Fibroblast of the aortic adventitia (primary cell): ENCODE data around the gene SMIM5. TPM values are rescaled to one million over a fixed set of nuclear protein-coding genes. Genes with fewer than 3 reads are reported as not detected.

Experiments
- DNase-seq: peaks from one replicate; pipeline ENCODE4 v3.0.0-alpha.2; 2010; ENCODE audit warnings: low read depth
- H3K4me3 ChIP-seq: 2 replicates; pipeline ENCODE4 v1.5.1; 2011; ENCODE audit warnings: low read depth, mild to moderate bottlenecking, control low read depth, low read length, moderate library complexity
- total RNA-seq: library from RNA; depleted of rRNA; stranded (reverse); fragments of >200 nt; gene quantifications from 2 replicates; pipeline ENCODE4 v1.2.3, GENCODE V29; 2012; ENCODE audit warnings: low replicate concordance
- TF ChIP-seq, protein P1 (sequence below): IDR thresholded peaks from 2 replicates; pipeline ENCODE4 v1.5.1; 2011; ENCODE audit warnings: mild to moderate bottlenecking, low read length, control low read depth, inconsistent platforms; ENCODE audit not compliant: insufficient read depth

SMIM5 gene
- total RNA-seq, 1 donor, result not detected

- DNase-seq, result no peak
- no peak overlapping the region for H3K4me3 ChIP-seq
- TF ChIP-seq, protein P1, sequence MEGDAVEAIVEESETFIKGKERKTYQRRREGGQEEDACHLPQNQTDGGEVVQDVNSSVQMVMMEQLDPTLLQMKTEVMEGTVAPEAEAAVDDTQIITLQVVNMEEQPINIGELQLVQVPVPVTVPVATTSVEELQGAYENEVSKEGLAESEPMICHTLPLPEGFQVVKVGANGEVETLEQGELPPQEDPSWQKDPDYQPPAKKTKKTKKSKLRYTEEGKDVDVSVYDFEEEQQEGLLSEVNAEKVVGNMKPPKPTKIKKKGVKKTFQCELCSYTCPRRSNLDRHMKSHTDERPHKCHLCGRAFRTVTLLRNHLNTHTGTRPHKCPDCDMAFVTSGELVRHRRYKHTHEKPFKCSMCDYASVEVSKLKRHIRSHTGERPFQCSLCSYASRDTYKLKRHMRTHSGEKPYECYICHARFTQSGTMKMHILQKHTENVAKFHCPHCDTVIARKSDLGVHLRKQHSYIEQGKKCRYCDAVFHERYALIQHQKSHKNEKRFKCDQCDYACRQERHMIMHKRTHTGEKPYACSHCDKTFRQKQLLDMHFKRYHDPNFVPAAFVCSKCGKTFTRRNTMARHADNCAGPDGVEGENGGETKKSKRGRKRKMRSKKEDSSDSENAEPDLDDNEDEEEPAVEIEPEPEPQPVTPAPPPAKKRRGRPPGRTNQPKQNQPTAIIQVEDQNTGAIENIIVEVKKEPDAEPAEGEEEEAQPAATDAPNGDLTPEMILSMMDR, result no peak
These were observed 19.1 kb downstream of the SMIM5 start for GRCh38 chr17:75652341-75652740.

DNA sequence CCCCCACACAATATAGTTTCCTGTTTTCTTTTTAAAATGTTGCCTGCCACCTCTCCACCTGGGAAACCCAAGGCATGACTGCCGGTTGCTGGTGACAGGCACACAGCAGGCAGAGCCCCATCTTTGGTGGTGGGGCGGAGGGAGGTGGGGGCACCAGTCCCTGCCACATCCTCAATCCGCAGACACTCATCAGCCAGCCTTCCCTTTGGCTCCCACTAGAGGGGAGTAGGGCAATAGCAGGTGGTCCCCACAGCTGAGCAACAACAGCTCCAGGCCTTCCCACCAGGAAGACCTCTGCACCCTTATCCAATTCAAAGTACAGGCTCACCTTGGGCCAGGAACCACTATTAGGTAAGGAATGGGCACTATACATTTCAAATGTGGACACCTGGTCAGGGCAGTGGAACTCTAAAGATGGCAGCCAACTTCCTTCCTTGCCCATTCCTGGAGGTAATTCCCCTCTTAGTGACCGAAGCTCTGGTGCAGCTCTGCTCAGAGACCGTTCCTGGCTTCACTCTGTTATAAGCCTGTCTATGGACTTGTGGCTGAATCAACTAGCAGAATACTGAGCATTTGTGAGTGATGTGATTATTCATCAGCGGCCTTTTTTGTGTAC is 19.8 kb downstream of the SMIM5 start:
- DNase-seq, result peak; percentile 16
- no peak overlapping the region for H3K4me3 ChIP-seq
- TF ChIP-seq, protein P1, result peak; percentile 85

DNA sequence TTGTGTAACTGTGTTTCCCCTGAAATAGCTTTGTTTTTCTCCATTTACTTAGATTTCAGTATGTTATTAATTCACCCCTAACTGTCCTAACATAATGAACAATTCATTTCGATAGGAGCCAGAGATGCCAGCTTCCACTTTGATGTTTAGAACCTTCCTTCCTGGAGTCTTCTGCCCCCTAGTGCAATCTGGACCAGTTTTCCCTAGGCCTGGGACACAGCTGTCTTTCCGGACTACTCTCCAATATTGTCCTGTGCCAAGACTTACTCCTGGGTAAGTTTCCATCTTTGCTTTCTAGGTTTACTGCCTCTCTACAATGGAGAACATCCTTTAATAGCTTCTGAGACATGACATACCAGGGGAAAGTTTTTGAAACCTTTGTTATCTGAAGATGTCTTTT is 20.9 kb downstream of the SMIM5 start:
- DNase-seq, result no peak
- TF ChIP-seq, protein P1, result no peak
- H3K4me3 ChIP-seq, result no peak overlapping the region

GRCh38 chr17:75658237-75658636 is 25.0 kb downstream of the SMIM5 start:
- TF ChIP-seq, protein P1, result no peak
- DNase-seq, result no peak
- H3K4me3 ChIP-seq, result no peak overlapping the region

- DNase-seq, result no peak
- H3K4me3 ChIP-seq, result no peak overlapping the region
- TF ChIP-seq, protein P1, result no peak
These were observed 28.3 kb downstream of the SMIM5 start for GRCh38 chr17:75661531-75661930.

DNA sequence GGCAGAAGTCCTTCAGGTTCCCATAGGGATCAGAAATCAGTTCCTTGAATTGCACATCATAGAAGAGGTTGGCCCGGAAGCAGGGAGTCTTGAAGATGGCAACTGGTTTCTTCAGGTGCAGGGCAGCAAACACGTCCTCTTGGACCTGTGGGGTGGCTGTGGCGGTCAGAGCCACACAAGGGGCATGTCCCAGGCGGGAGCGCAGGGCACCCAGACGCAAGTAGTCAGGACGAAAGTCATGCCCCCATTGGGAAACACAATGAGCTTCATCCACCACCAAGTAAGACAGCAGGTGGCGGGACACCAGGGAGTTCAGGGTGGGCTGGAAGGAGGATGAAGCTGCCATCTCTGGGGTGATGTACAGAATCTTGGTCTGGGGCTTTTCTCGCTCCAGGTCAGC is 29.3 kb downstream of the SMIM5 start:
- no peak for DNase-seq
- TF ChIP-seq, protein P1, result no peak
- no peak overlapping the region for H3K4me3 ChIP-seq

DNA sequence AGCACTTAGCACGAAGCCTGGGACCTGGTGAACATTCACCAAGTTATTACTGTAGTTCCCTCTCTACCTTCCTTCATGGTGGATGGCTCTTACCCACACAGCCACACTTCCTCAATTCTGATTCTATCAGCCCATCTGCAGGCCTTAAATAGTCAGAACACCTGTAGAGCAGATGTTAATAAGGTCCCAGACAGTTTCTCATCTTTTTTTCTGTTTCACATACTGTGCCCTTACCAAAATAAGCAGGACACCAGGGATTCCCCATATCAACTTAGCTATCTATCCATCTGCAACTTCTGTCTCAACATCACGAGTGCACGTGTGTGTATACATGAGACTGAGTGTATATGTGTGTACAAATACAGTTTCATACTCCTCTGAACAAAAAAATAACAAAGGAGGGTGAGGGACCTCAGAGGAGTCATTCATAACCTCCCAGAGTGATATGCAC is 30.9 kb downstream of the SMIM5 start:
- no peak for DNase-seq
- TF ChIP-seq, protein P1, result no peak

More for the DNA sequence above, 30.9 kb downstream of the SMIM5 start:
- no peak overlapping the region for H3K4me3 ChIP-seq
